T-helper 9 cell (primary cell): ENCODE measurements around the gene CDC37L1.
"Not testable (repeated sequence)": the region's sequence is repeated elsewhere in the genome, so short reads cannot be mapped to it uniquely, and the experiment has no call there.

ENCODE experiments used
- DNase-seq: peaks from one replicate; pipeline ENCODE4 v3.0.0-alpha.2; 2020

CDC37L1 gene

GRCh38 chr9:4716163-4716562 lies 36.8 kb downstream of the CDC37L1 start:
- DNase-seq: no peak

- DNase-seq: no peak
Observed at GRCh38 chr9:4717815-4718214, 38.4 kb downstream of the CDC37L1 start.

- no peak for DNase-seq
Observed at GRCh38 chr9:4718911-4719310, 39.5 kb downstream of the CDC37L1 start.

- DNase-seq: no peak
Observed at GRCh38 chr9:4721736-4722135, 42.4 kb downstream of the CDC37L1 start.

- DNase-seq: no peak
Observed at GRCh38 chr9:4725706-4726442, 46.5 kb downstream of the CDC37L1 start.

- no peak for DNase-seq
Observed at GRCh38 chr9:4727593-4727992, 48.2 kb downstream of the CDC37L1 start.

- no peak for DNase-seq
Observed at GRCh38 chr9:4732890-4733289, 53.5 kb downstream of the CDC37L1 start.

GRCh38 chr9:4734150-4734549 lies 54.8 kb downstream of the CDC37L1 start:
- DNase-seq: no peak

- no peak for DNase-seq
Observed at GRCh38 chr9:4738866-4739586, 59.7 kb downstream of the CDC37L1 start.

- DNase-seq: no peak
Observed at GRCh38 chr9:4739587-4740387, 60.4 kb downstream of the CDC37L1 start.

GRCh38 chr9:4740388-4740637 lies 60.9 kb downstream of the CDC37L1 start:
- DNase-seq: no peak

GRCh38 chr9:4740638-4741364 lies 61.4 kb downstream of the CDC37L1 start, which contains the start of gene AK3:
Gene AK3 (minus strand): TSS chr9:4741202. CDS start chr9:4741087, 115 bp downstream.
- peak; percentile 78 for DNase-seq

GRCh38 chr9:4741365-4742089 lies 62.2 kb downstream of the CDC37L1 start:
- DNase-seq: no peak

GRCh38 chr9:4742246-4742645 lies 62.9 kb downstream of the CDC37L1 start:
- no peak for DNase-seq

GRCh38 chr9:4743131-4743875 lies 63.9 kb downstream of the CDC37L1 start:
- no peak for DNase-seq

GRCh38 chr9:4746278-4747030 lies 67.1 kb downstream of the CDC37L1 start:
- no peak for DNase-seq

- no peak for DNase-seq
Observed at GRCh38 chr9:4748612-4749011, 69.2 kb downstream of the CDC37L1 start.

GRCh38 chr9:4750023-4750673 lies 70.8 kb downstream of the CDC37L1 start:
- DNase-seq: no peak

- not testable (repeated sequence) for DNase-seq
Observed at GRCh38 chr9:4754530-4754929, 75.2 kb downstream of the CDC37L1 start.

GRCh38 chr9:4755026-4755609 lies 75.7 kb downstream of the CDC37L1 start:
- DNase-seq: no peak
